ENCODE measurements around the gene ARFGEF2. TPM values are rescaled to one million over a fixed set of nuclear protein-coding genes. Genes with fewer than 3 reads are reported as not detected.

ARFGEF2 gene
- total and polyA plus RNA-seq, 2 of the 4 experiments (the other 2 are of a cell fraction): 10.3 to 39.1 TPM

DNA sequence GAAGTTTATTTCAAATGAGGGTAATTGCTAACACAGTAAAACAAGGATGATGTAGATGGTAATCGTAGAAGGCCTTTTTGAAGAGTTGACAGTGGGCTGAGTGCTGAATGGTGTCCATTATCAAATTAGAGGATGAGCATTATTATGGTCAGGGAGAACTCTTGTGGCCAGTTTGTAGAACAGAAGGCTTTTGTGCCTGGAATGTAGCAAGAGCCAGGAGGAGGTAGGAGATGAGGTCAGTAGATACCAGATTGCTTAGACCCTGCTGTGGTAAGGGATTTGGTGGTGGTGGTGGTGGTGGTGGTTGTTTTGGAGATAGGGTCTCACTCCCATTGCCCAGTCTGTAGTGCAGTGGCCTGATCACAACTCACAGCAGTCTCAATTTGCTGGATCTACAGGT lies 130.8 kb downstream of the ARFGEF2 start (continued):
- no peak for TF ChIP-seq MAZ (IDR thresholded peaks at IDR 0.05; ENCODE audit: borderline replicate concordance, low read depth, low read length)
- TF ChIP-seq MAFK (IDR thresholded peaks at IDR 0.05; ENCODE audit: low read depth, low read length): no peak
- no peak for TF ChIP-seq SMC3 (IDR thresholded peaks at IDR 0.05; ENCODE audit: low read depth, low read length)
- no peak for TF ChIP-seq MXI1 (IDR thresholded peaks at IDR 0.05; ENCODE audit: borderline replicate concordance, low read depth, low read length)
- TF ChIP-seq, protein P1, sequence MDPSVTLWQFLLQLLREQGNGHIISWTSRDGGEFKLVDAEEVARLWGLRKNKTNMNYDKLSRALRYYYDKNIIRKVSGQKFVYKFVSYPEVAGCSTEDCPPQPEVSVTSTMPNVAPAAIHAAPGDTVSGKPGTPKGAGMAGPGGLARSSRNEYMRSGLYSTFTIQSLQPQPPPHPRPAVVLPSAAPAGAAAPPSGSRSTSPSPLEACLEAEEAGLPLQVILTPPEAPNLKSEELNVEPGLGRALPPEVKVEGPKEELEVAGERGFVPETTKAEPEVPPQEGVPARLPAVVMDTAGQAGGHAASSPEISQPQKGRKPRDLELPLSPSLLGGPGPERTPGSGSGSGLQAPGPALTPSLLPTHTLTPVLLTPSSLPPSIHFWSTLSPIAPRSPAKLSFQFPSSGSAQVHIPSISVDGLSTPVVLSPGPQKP (IDR thresholded peaks at IDR 0.05; ENCODE audit: borderline replicate concordance, low read depth, low read length): no peak

DNA sequence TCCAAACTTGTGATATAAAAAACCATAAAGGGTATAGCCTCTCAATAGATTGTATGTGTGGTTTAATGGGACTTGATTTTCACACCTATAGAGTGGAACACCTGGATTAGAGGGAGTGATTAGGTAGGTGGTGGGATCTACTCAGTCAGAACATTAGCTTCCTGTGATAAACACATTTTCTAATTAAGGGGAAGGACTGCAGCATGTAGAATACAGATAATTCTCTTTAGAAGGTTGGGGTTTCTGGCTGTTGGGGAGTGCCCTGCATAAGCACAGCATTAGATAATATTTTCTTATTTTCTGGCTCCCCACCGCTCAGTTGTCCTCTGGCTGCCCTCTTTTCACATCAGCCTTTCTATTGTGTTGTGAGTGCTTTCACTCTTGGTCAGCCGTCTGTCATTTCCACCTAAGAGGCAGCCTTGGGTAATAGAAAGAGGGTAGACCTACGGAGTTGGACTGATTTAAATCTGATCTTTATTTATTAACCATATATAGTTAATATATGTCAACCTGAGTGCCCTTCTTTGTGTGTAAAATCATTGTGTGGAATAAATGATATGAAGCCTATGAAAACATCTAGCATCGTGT lies 132.6 kb downstream of the ARFGEF2 start:
- no peak for ATAC-seq (ENCODE audit: low read depth)
- dilution Hi-C loops (cut with HindIII; ENCODE audit: low sequenced_read_pairs, unreplicated experiment) (no loop called here), in situ Hi-C loops (cut with MboI; ENCODE audit: low sequenced_read_pairs) (no loop called here), intact Hi-C loops (cut with micrococcal nuclease) (no loop called here)
- H2BK15ac ChIP-seq (ENCODE audit: low read depth, low read length): no peak overlapping the region
- H2AFZ ChIP-seq (replicated peaks; ENCODE audit: low read length, poor library complexity): no peak overlapping the region
- no peak for DNase-seq
- CTCF ChIA-PET: no interaction called here
- H3K36me3 ChIP-seq (ENCODE audit: control insufficient read depth, insufficient read depth, low read length): no peaks in the 10 kb centered on the region; the same call in 1 of the 2 replicates
- WGBS, 2 experiments (ENCODE audit: extremely low coverage in 2 of 2, insufficient read length in 1 of 2): no CpG with 5 or more reads among the region's 4 CpGs
- H3K4me3 ChIP-seq (ENCODE audit: insufficient read depth, low read depth, low read length): no peak overlapping the region
- H2BK20ac ChIP-seq (ENCODE audit: low read depth, low read length): no peak overlapping the region
- H3K9me1 ChIP-seq (ENCODE audit: insufficient read depth, low read length): peaks cover 5% of the 10 kb centered on the region
- H3K79me1 ChIP-seq (ENCODE audit: low read depth in 1 of 2, low read length in 2 of 2): peaks cover 11 to 42% of the 10 kb centered on the region in 2 experiments
- no peak overlapping the region for H3K4me2 ChIP-seq (ENCODE audit: low read depth, low read length)
- H2BK5ac ChIP-seq (ENCODE audit: low read depth, low read length, poor library complexity, severe bottlenecking): no peak overlapping the region
- H3K4ac ChIP-seq (ENCODE audit: low read depth, low read length): no peak overlapping the region
- 0 out of 2 replicates have a peak, but pooled peaks cover 1% of the 10 kb centered on the region for H3K4me1 ChIP-seq (ENCODE audit: control insufficient read depth, insufficient read depth, low read length)
- no peak overlapping the region for H4K5ac ChIP-seq (ENCODE audit: low read depth, low read length)
- H3K23ac ChIP-seq (ENCODE audit: low read depth, low read length): no peak overlapping the region
- H4K91ac ChIP-seq (ENCODE audit: insufficient read depth, low read depth, low read length): no peak overlapping the region
- no peak overlapping the region for H3K18ac ChIP-seq (ENCODE audit: low read depth, low read length)
- no peak overlapping the region for H2AK9ac ChIP-seq (replicated peaks; ENCODE audit: low read depth, low read length, poor library complexity)
- no peak overlapping the region for H2BK120ac ChIP-seq (ENCODE audit: low read depth, low read length)
- POLR2A ChIA-PET (ENCODE audit: unreplicated experiment): no interaction called here
- H3K27me3 ChIP-seq (ENCODE audit: control insufficient read depth, insufficient read depth, low read length): no peaks in the 10 kb centered on the region
- H3K14ac ChIP-seq (replicated peaks; ENCODE audit: low read depth, low read length): no peak overlapping the region
- no peaks in the 10 kb centered on the region for H3K9me3 ChIP-seq (ENCODE audit: control insufficient read depth, insufficient read depth, low read length)
- H3K27ac ChIP-seq (ENCODE audit: insufficient read depth, low read length): no peak overlapping the region
- no TSS peak for BruUV-seq (replicated peaks)
- no peak overlapping the region for H4K8ac ChIP-seq (ENCODE audit: low read depth in 2 of 2, low read length in 2 of 2)
- H3K9ac ChIP-seq (ENCODE audit: low read depth, low read length): no peak overlapping the region
- H2AK5ac ChIP-seq (ENCODE audit: low read depth, low read length): no peak overlapping the region
- peaks cover 38% of the 10 kb centered on the region for H4K20me1 ChIP-seq (ENCODE audit: insufficient read depth, low read length)
- no peak overlapping the region for H3K56ac ChIP-seq (ENCODE audit: extremely low read depth, insufficient read depth, low read length)
- TF ChIP-seq NFE2L2 (IDR thresholded peaks at IDR 0.05; ENCODE audit: low read depth, low read length) (no peak), RAD21 (IDR thresholded peaks at IDR 0.05; ENCODE audit: low read length) (no peak), RFX5 (IDR thresholded peaks at IDR 0.05; ENCODE audit: low read depth, low read length) (no peak), CTCF (conservative IDR thresholded peaks at IDR 0.05; ENCODE audit: low read depth, low read length) (no peak), SMC3 (IDR thresholded peaks at IDR 0.05; ENCODE audit: low read depth, low read length) (no peak), FOS (IDR thresholded peaks at IDR 0.05; ENCODE audit: low read depth, low read length) (no peak), BHLHE40 (IDR thresholded peaks at IDR 0.05; ENCODE audit: low read depth, low read length) (no peak), POLR2A (IDR thresholded peaks at IDR 0.05; ENCODE audit: low read depth, low read length) (no peak), MXI1 (IDR thresholded peaks at IDR 0.05; ENCODE audit: borderline replicate concordance, low read depth, low read length) (no peak), CEBPB (IDR thresholded peaks at IDR 0.05; ENCODE audit: low read depth, low read length) (no peak)
- TF ChIP-seq, protein P1 (IDR thresholded peaks at IDR 0.05; ENCODE audit: borderline replicate concordance, low read depth, low read length): no peak

All from IMR-90 (cell line).